SU-DHL-6 (cell line): ENCODE data around the gene PAQR3.

Experiments
- H2AFZ ChIP-seq: fragments of 200-600 bp; sonication (generic); 2 replicates; pipeline ENCODE4 v1.6.1; 2014; ENCODE audit warnings: low read depth, mild to moderate bottlenecking, moderate library complexity, mixed read lengths, antibody characterized with exemption, low read length; ENCODE audit not compliant: severe bottlenecking
- H3F3A ChIP-seq: fragments of 200-600 bp; shearing (Covaris generic); 2 replicates; pipeline ENCODE4 v1.6.0; 2016; ENCODE audit warnings: antibody characterized with exemption, mild to moderate bottlenecking; ENCODE audit not compliant: insufficient read depth
- H3K27ac ChIP-seq: fragments of 200-600 bp; sonication (generic); 2 replicates; pipeline ENCODE4 v1.5.1; 2016; ENCODE audit warnings: low read depth, mild to moderate bottlenecking, low read length, moderate library complexity, mixed read lengths
- H3K27me3 ChIP-seq: fragments of 200-600 bp; sonication (generic), shearing (Covaris generic); 2 replicates; pipeline ENCODE4 v1.6.0; 2014; ENCODE audit warnings: mild to moderate bottlenecking, low read length
- H3K36me3 ChIP-seq: fragments of 200-600 bp; sonication (generic); 2 replicates; pipeline ENCODE4 v1.6.1; 2014; ENCODE audit warnings: mild to moderate bottlenecking, low read length, mixed read lengths
- H3K4me2 ChIP-seq: fragments of 300-600, 200-600 bp; shearing (Covaris generic), sonication (generic); 2 replicates; pipeline ENCODE4 v1.6.0; 2014; ENCODE audit warnings: low read length, low read depth, mild to moderate bottlenecking; ENCODE audit not compliant: poor library complexity, severe bottlenecking
- H3K4me3 ChIP-seq: fragments of 200-600 bp; sonication (generic); 2 replicates; pipeline ENCODE4 v1.5.1; 2014; ENCODE audit warnings: antibody characterized with exemption, low read length, mild to moderate bottlenecking, mixed read lengths; ENCODE audit not compliant: insufficient read depth, poor library complexity, severe bottlenecking
- H3K79me2 ChIP-seq: fragments of 200-600 bp; sonication (generic); 2 replicates; pipeline ENCODE4 v1.6.1; 2014; ENCODE audit warnings: mild to moderate bottlenecking, low read length, moderate library complexity; ENCODE audit not compliant: insufficient read depth
- H3K9ac ChIP-seq: fragments of 200-600 bp; sonication (generic); 2 replicates; pipeline ENCODE4 v1.7.0; 2014; ENCODE audit warnings: mild to moderate bottlenecking, low read length
- H3K9me2 ChIP-seq: fragments of 200-600 bp; sonication (generic); replicated peaks from 2 replicates; pipeline ENCODE4 v1.6.1; 2014; ENCODE audit warnings: low read length; ENCODE audit not compliant: insufficient read depth
- H3K9me3 ChIP-seq: fragments of 200-600 bp; sonication (generic); 2 replicates; pipeline ENCODE4 v1.6.1; 2014; ENCODE audit warnings: low read length, mixed read lengths; ENCODE audit not compliant: insufficient read depth
- H4K20me1 ChIP-seq: fragments of 200-600 bp; sonication (generic); 2 replicates; pipeline ENCODE4 v1.6.1; 2014; ENCODE audit warnings: low read depth, mild to moderate bottlenecking, antibody characterized with exemption, low read length, moderate library complexity, mixed read lengths
- CTCF ChIP-seq: fragments of 200-600 bp; sonication (generic); IDR thresholded peaks from one replicate; pipeline ENCODE4 v1.5.1; 2017; ENCODE audit warnings: antibody characterized with exemption, mild to moderate bottlenecking, low read length, moderate library complexity; ENCODE audit not compliant: insufficient read depth, poor library complexity, severe bottlenecking
- EZH2phosphoT487 ChIP-seq: fragments of 200-600 bp; sonication (generic), shearing (Covaris generic); conservative IDR thresholded peaks from 2 replicates; pipeline ENCODE4 v1.6.1; 2018; ENCODE audit warnings: mild to moderate bottlenecking, antibody characterized with exemption, low read length, moderate library complexity, mixed read lengths

The PAQR3 gene

GRCh38 chr4:78901882-78902281 lies 37.4 kb downstream of the PAQR3 start:
- H4K20me1 ChIP-seq, result no peaks in the 10 kb centered on the region
- no peak overlapping the region for H3K4me2 ChIP-seq
- H3K79me2 ChIP-seq, result no peaks in the 10 kb centered on the region
- H3K36me3 ChIP-seq, result no peaks in the 10 kb centered on the region
- no peaks in the 10 kb centered on the region for H3K9me3 ChIP-seq
- H3K9ac ChIP-seq, result no peak overlapping the region
- no peak overlapping the region for H2AFZ ChIP-seq
- no peaks in the 10 kb centered on the region for H3K27me3 ChIP-seq
- no peaks in the 10 kb centered on the region for H3F3A ChIP-seq
- H3K4me3 ChIP-seq, result no peak overlapping the region
- no peak overlapping the region for H3K27ac ChIP-seq
- H3K9me2 ChIP-seq, result no peaks in the 10 kb centered on the region
- TF ChIP-seq EZH2phosphoT487, result no peak
- no peak for TF ChIP-seq CTCF

GRCh38 chr4:78899302-78899701 lies 39.9 kb downstream of the PAQR3 start:
- no peaks in the 10 kb centered on the region for H3K36me3 ChIP-seq
- no peak overlapping the region for H2AFZ ChIP-seq
- H3F3A ChIP-seq, result no peaks in the 10 kb centered on the region
- H3K79me2 ChIP-seq, result no peaks in the 10 kb centered on the region
- H3K9ac ChIP-seq, result no peak overlapping the region
- H3K4me2 ChIP-seq, result no peak overlapping the region
- no peak overlapping the region for H3K27ac ChIP-seq
- no peak overlapping the region for H3K4me3 ChIP-seq
- H3K27me3 ChIP-seq, result no peaks in the 10 kb centered on the region
- H3K9me2 ChIP-seq, result no peaks in the 10 kb centered on the region
- no peaks in the 10 kb centered on the region for H4K20me1 ChIP-seq
- H3K9me3 ChIP-seq, result no peaks in the 10 kb centered on the region
- TF ChIP-seq EZH2phosphoT487, result no peak
- no peak for TF ChIP-seq CTCF

- no peaks in the 10 kb centered on the region for H3K9me2 ChIP-seq
- no peak overlapping the region for H3K4me3 ChIP-seq
- no peak overlapping the region for H3K9ac ChIP-seq
- H3F3A ChIP-seq, result no peaks in the 10 kb centered on the region
- no peak for TF ChIP-seq CTCF
- no peaks in the 10 kb centered on the region for H3K36me3 ChIP-seq
- no peak overlapping the region for H2AFZ ChIP-seq
- no peaks in the 10 kb centered on the region for H3K9me3 ChIP-seq
- H4K20me1 ChIP-seq, result no peaks in the 10 kb centered on the region
- H3K79me2 ChIP-seq, result no peaks in the 10 kb centered on the region
- no peaks in the 10 kb centered on the region for H3K27me3 ChIP-seq
- H3K4me2 ChIP-seq, result no peak overlapping the region
- H3K27ac ChIP-seq, result no peak overlapping the region
Observed at GRCh38 chr4:78889955-78890354, 49.3 kb downstream of the PAQR3 start.

- no peak for TF ChIP-seq EZH2phosphoT487
- no peak for TF ChIP-seq CTCF
- Histone ChIP-seq H3K79me2 (no peaks in the 10 kb centered on the region), H3F3A (no peaks in the 10 kb centered on the region), H2AFZ (no peak overlapping the region), H3K27ac (no peak overlapping the region), H3K4me2 (no peak overlapping the region), H3K9me2 (no peaks in the 10 kb centered on the region), H3K9me3 (no peaks in the 10 kb centered on the region), H3K4me3 (no peak overlapping the region), H3K36me3 (no peaks in the 10 kb centered on the region), H4K20me1 (no peaks in the 10 kb centered on the region), H3K27me3 (no peaks in the 10 kb centered on the region), H3K9ac (no peak overlapping the region)
Observed at GRCh38 chr4:78885598-78885997, 53.6 kb downstream of the PAQR3 start.
